ENCODE measurements around the gene FAAH.

DNA sequence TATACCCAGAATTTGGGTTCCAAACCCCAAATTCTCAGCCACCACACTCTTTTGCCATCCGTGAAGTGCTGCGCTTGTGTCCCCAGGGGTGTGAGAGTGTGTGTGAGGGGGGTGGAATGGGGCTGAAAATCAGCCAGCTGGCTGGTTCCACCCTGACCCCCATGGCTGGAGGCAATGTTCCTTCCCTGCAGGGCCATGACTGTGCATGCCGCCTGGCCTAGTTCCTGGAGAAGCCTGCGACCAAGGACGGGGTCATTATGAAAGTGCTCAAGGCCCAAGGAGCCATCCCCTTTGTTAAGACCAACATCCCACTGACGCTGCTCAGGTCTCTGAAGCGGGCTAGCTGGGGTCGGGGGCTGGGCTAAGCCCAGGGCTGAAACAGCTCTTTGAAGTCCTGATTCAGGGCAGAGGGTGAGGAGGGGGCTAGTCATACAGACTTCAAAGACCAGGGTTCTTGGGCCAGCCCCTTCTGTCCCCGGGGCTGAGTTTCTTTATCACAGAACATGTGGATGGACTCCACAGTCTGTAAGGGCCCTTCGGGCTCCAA, 38.7 kb downstream of the FAAH start:
- TF ChIP-seq, protein P1, sequence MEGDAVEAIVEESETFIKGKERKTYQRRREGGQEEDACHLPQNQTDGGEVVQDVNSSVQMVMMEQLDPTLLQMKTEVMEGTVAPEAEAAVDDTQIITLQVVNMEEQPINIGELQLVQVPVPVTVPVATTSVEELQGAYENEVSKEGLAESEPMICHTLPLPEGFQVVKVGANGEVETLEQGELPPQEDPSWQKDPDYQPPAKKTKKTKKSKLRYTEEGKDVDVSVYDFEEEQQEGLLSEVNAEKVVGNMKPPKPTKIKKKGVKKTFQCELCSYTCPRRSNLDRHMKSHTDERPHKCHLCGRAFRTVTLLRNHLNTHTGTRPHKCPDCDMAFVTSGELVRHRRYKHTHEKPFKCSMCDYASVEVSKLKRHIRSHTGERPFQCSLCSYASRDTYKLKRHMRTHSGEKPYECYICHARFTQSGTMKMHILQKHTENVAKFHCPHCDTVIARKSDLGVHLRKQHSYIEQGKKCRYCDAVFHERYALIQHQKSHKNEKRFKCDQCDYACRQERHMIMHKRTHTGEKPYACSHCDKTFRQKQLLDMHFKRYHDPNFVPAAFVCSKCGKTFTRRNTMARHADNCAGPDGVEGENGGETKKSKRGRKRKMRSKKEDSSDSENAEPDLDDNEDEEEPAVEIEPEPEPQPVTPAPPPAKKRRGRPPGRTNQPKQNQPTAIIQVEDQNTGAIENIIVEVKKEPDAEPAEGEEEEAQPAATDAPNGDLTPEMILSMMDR (IDR thresholded peaks at IDR 0.05): no peak
- no peak for TF ChIP-seq EP300 (IDR thresholded peaks at IDR 0.05)
